ENCODE results near the gene SOWAHD. TPM values are rescaled to one million over a fixed set of nuclear protein-coding genes. Genes with fewer than 3 reads are reported as not detected.
A peak's percentile ranks its signal among the peaks of the same experiment; 100 is the strongest.

Gene SOWAHD
- total and polyA plus RNA-seq, 2 experiments from 2014 or later: 3.8 to 5.1 TPM

DNA sequence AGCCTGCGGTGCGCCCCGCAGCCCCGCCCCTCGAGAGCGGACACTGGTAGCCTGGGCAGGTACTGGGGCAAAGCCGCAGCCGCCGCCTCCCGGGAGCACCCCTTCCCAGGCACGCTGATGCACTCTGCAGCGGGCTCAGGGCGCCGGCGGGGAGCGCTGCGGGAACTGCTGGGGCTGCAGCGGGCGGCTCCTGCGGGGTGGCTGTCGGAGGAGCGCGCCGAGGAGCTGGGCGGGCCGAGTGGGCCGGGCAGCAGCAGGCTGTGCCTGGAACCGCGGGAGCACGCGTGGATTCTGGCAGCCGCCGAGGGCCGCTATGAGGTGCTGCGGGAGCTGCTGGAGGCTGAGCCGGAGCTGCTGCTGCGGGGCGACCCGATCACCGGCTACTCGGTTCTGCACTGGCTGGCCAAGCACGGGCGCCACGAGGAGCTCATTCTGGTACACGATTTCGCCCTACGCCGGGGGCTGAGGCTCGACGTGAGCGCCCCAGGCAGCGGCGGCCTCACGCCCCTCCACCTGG is 401 bp downstream of the SOWAHD start:
- no peaks in the 10 kb centered on the region for H4K20me1 ChIP-seq (replicated peaks; ENCODE audit: insufficient read depth)
- H3K27ac ChIP-seq (ENCODE audit: low read depth): no peak overlapping the region
- peaks cover 26% of the 10 kb centered on the region for H3K4me1 ChIP-seq (ENCODE audit: insufficient read depth)
- Mint-ChIP-seq H3K4me1 (peaks cover 44% of the 10 kb centered on the region), H3K27ac (no peak overlapping the region), H3K9me3 (no peaks in the 10 kb centered on the region), H3K4me3 (peak overlapping the region; percentile 71), H3K36me3 (ENCODE audit: low read depth) (no peaks in the 10 kb centered on the region; the same call in 1 of the 3 replicates), H3K27me3 (ENCODE audit: insufficient read depth, low read depth, poor library complexity) (peaks cover 24% of the 10 kb centered on the region)
- peak overlapping the region; percentile 81 for H3K4me2 ChIP-seq
- no peaks in the 10 kb centered on the region for H3K36me3 ChIP-seq (ENCODE audit: insufficient read depth)
- no peaks in the 10 kb centered on the region for H3K79me2 ChIP-seq (replicated peaks; ENCODE audit: insufficient read depth)
- peak; percentile 53 for ATAC-seq
- H3K27me3 ChIP-seq (ENCODE audit: insufficient read depth): peaks cover 12% of the 10 kb centered on the region
- peak overlapping the region; percentile 65 for H3K4me3 ChIP-seq
- no peak for DNase-seq (ENCODE audit: low spot score)
- 0 out of 2 replicates have a peak, but pooled peaks cover 3% of the 10 kb centered on the region for H3F3A ChIP-seq (replicated peaks; ENCODE audit: low read depth)
- TF ChIP-seq ZNF114 (CRISPR knock-in tag; IDR thresholded peaks at IDR 0.05): no peak
- TF ChIP-seq, protein P1, sequence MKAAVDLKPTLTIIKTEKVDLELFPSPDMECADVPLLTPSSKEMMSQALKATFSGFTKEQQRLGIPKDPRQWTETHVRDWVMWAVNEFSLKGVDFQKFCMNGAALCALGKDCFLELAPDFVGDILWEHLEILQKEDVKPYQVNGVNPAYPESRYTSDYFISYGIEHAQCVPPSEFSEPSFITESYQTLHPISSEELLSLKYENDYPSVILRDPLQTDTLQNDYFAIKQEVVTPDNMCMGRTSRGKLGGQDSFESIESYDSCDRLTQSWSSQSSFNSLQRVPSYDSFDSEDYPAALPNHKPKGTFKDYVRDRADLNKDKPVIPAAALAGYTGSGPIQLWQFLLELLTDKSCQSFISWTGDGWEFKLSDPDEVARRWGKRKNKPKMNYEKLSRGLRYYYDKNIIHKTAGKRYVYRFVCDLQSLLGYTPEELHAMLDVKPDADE (IDR thresholded peaks at IDR 0.05): no peak
- H2AFZ ChIP-seq: no peak overlapping the region
- H3K9me2 ChIP-seq (ENCODE audit: insufficient read depth): no peaks in the 10 kb centered on the region

DNA sequence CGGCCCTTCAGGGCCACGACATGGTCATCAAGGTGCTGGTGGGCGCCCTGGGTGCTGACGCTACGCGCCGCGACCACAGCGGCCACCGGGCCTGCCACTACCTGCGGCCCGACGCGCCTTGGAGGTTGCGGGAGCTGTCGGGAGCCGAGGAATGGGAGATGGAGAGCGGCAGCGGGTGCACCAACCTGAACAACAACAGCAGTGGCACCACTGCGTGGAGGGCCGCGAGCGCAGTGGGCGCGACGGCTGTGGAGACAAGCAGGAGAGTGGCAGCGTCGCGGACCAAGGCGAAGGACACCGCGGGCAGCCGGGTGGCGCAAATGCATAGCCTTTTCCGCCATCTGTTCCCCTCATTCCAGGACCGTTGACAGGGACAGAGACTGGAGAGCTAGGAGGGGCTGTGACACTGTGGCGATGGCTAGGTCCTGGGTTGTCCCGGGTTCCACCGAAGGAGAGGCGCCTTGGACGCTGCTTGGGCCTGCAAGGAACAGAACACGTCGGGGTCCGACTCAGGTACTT is 919 bp downstream of the SOWAHD start:
- peaks cover 24% of the 10 kb centered on the region for H3K27me3 Mint-ChIP-seq (ENCODE audit: insufficient read depth, low read depth, poor library complexity)

DNA sequence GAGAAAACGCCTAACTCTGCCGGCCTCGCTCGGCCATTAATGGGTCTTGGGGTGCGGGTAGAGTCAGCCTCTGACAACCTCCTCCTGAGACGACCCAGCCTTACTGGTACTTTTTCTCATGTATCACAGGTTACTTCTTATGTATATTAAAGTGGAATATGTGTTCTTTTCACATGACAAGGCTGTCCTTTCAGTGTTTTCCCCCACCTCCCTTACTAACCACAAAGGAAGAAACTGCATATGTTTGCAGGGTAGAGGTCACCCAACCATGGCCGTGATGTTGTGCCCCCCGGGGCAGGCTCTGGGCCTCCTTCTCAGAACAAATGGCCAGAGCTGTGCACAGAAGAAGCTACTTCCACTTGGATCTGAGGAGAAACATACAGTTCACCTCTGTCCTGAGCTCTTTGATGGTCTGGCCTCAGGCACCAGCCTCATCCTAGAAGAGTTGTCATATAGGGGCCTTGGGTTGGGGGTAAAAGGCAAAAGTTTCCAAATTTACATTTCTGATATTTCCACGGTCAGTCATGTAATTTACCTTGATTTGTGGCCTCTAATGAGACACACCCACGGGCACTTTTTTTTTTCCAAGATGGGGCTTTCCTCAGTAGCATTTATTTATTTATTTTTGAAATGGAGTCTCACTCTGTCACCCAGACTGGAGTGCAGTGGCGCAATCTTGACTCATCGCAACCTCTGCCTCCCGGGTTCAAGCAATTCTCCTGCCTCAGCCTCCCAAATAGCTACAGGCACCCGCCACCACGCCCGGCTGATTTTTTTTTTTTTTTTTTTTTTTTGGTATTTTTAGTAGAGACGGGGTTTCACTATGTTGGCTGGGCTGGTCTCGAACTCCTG is 1.9 kb downstream of the SOWAHD start:
- Mint-ChIP-seq H3K4me3 (peak overlapping the region; percentile 71), H3K27me3 (ENCODE audit: insufficient read depth, low read depth, poor library complexity) (peaks cover 24% of the 10 kb centered on the region), H3K9me3 (no peaks in the 10 kb centered on the region), H3K4me1 (peaks cover 39% of the 10 kb centered on the region), H3K27ac (no peak overlapping the region), H3K36me3 (ENCODE audit: low read depth) (no peaks in the 10 kb centered on the region; the same call in 1 of the 3 replicates)
- Histone ChIP-seq H3K9me2 (ENCODE audit: insufficient read depth) (no peaks in the 10 kb centered on the region), H3F3A (replicated peaks; ENCODE audit: low read depth) (0 out of 2 replicates have a peak, but pooled peaks cover 3% of the 10 kb centered on the region), H2AFZ (no peak overlapping the region), H3K4me2 (peak overlapping the region; percentile 81), H3K36me3 (ENCODE audit: insufficient read depth) (no peaks in the 10 kb centered on the region), H3K27me3 (ENCODE audit: insufficient read depth) (peaks cover 12% of the 10 kb centered on the region), H3K4me3 (peak overlapping the region; percentile 65), H3K27ac (ENCODE audit: low read depth) (no peak overlapping the region), H3K4me1 (ENCODE audit: insufficient read depth) (peaks cover 26% of the 10 kb centered on the region), H3K79me2 (replicated peaks; ENCODE audit: insufficient read depth) (no peaks in the 10 kb centered on the region), H4K20me1 (replicated peaks; ENCODE audit: insufficient read depth) (no peaks in the 10 kb centered on the region)
- ATAC-seq (no peak), DNase-seq (ENCODE audit: low spot score) (no peak)
- TF ChIP-seq CREB1 (CRISPR knock-in tag; IDR thresholded peaks at IDR 0.05; ENCODE audit: low read depth): no peak
- TF ChIP-seq, protein P2, sequence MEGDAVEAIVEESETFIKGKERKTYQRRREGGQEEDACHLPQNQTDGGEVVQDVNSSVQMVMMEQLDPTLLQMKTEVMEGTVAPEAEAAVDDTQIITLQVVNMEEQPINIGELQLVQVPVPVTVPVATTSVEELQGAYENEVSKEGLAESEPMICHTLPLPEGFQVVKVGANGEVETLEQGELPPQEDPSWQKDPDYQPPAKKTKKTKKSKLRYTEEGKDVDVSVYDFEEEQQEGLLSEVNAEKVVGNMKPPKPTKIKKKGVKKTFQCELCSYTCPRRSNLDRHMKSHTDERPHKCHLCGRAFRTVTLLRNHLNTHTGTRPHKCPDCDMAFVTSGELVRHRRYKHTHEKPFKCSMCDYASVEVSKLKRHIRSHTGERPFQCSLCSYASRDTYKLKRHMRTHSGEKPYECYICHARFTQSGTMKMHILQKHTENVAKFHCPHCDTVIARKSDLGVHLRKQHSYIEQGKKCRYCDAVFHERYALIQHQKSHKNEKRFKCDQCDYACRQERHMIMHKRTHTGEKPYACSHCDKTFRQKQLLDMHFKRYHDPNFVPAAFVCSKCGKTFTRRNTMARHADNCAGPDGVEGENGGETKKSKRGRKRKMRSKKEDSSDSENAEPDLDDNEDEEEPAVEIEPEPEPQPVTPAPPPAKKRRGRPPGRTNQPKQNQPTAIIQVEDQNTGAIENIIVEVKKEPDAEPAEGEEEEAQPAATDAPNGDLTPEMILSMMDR (conservative IDR thresholded peaks at IDR 0.05; ENCODE audit: low read depth in 2 of 2): no peak
- TF ChIP-seq EZH2 (IDR thresholded peaks at IDR 0.05; ENCODE audit: low read depth, unreplicated experiment): no peak
- no peak for TF ChIP-seq NANOG (IDR thresholded peaks at IDR 0.05; ENCODE audit: borderline replicate concordance)
- no peak for TF ChIP-seq POLR2AphosphoS5 (IDR thresholded peaks at IDR 0.05; ENCODE audit: low read depth)
- no peak for TF ChIP-seq EZH2phosphoT487 (IDR thresholded peaks at IDR 0.05; ENCODE audit: unreplicated experiment)
- no peak for TF ChIP-seq ZNF331 (CRISPR knock-in tag; IDR thresholded peaks at IDR 0.05; ENCODE audit: low read depth)
- TF ChIP-seq JUNB (IDR thresholded peaks at IDR 0.05; ENCODE audit: unreplicated experiment): no peak
- TF ChIP-seq STAT1 (IDR thresholded peaks at IDR 0.05; ENCODE audit: unreplicated experiment): no peak
- TF ChIP-seq, protein P1 (IDR thresholded peaks at IDR 0.05): no peak

More for the DNA sequence above, 919 bp downstream of the SOWAHD start:
- Mint-ChIP-seq H3K27ac (no peak overlapping the region), H3K4me1 (peaks cover 42% of the 10 kb centered on the region), H3K4me3 (peak overlapping the region; percentile 71), H3K36me3 (ENCODE audit: low read depth) (no peaks in the 10 kb centered on the region; the same call in 1 of the 3 replicates), H3K9me3 (no peaks in the 10 kb centered on the region)
- H2AFZ ChIP-seq: no peak overlapping the region
- H3K9me2 ChIP-seq (ENCODE audit: insufficient read depth): no peaks in the 10 kb centered on the region
- H3K4me2 ChIP-seq: peak overlapping the region; percentile 81
- no peaks in the 10 kb centered on the region for H4K20me1 ChIP-seq (replicated peaks; ENCODE audit: insufficient read depth)
- H3K4me1 ChIP-seq (ENCODE audit: insufficient read depth): peaks cover 26% of the 10 kb centered on the region
- 0 out of 2 replicates have a peak, but pooled peaks cover 3% of the 10 kb centered on the region for H3F3A ChIP-seq (replicated peaks; ENCODE audit: low read depth)
- H3K79me2 ChIP-seq (replicated peaks; ENCODE audit: insufficient read depth): no peaks in the 10 kb centered on the region
- no peaks in the 10 kb centered on the region for H3K36me3 ChIP-seq (ENCODE audit: insufficient read depth)
- peak overlapping the region; percentile 65 for H3K4me3 ChIP-seq
- H3K27ac ChIP-seq (ENCODE audit: low read depth): no peak overlapping the region
- TF ChIP-seq CREB1 (CRISPR knock-in tag; IDR thresholded peaks at IDR 0.05; ENCODE audit: low read depth) (0 out of 2 replicates have a peak, but pooled peaks have one; percentile 36), ZNF331 (CRISPR knock-in tag; IDR thresholded peaks at IDR 0.05; ENCODE audit: low read depth) (no peak)
- DNase-seq (ENCODE audit: low spot score) (peak; percentile 36), ATAC-seq (peak; percentile 3; the same call in 2 of the 3 replicates)
- H3K27me3 ChIP-seq (ENCODE audit: insufficient read depth): peaks cover 12% of the 10 kb centered on the region
